NOMO-1 treated with DMSO at 0.1 percent for 48 hours (cell line): ENCODE results near the gene ZSCAN20.
"Not testable (repeated sequence)": the region's sequence is repeated elsewhere in the genome, so short reads cannot be mapped to it uniquely, and the experiment has no call there.

ENCODE experiments used
- DNase-seq: peaks from one replicate; lab custom pipeline; 2025; ENCODE audit not compliant: unreplicated experiment; lab: John Stamatoyannopoulos, UW

ZSCAN20 gene

GRCh38 chr1:33473900-33474299 is 1.5 kb downstream of the ZSCAN20 start:
- no peak for DNase-seq

GRCh38 chr1:33477451-33477850 is 5.0 kb downstream of the ZSCAN20 start:
- DNase-seq = no peak

DNA sequence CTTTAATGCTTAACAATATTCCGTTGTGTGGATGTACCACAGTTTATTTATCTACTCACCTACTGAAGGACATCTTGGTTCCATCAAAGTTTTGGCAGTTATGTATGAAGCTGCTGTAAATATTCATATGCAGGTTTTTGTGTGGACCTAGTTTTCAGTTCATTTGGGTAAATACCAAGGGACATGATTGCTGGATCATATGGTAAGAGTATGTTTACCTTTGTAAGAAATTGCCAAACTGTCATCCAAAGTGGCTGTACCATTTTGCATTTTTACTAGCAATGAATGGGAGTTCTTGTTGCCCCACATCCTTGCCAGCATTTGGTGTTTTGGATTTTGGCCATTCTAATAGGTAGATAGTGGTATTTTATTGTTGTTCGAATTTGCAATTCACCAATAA is 10.0 kb downstream of the ZSCAN20 start:
- DNase-seq = no peak

GRCh38 chr1:33488624-33489023 is 16.2 kb downstream of the ZSCAN20 start:
- no peak for DNase-seq

DNA sequence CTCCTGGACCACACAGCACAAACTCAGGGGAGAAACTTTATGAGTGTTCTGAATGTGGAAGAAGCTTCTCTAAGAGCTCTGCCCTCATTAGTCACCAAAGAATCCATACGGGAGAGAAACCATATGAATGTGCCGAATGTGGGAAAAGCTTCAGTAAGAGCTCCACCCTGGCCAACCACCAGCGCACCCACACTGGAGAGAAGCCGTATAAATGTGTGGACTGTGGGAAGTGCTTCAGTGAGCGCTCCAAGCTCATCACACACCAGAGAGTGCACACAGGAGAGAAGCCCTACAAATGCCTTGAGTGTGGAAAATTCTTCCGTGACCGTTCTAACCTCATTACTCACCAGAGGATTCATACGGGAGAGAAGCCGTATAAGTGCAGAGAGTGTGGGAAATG is 22.5 kb downstream of the ZSCAN20 start:
- no peak for DNase-seq

DNA sequence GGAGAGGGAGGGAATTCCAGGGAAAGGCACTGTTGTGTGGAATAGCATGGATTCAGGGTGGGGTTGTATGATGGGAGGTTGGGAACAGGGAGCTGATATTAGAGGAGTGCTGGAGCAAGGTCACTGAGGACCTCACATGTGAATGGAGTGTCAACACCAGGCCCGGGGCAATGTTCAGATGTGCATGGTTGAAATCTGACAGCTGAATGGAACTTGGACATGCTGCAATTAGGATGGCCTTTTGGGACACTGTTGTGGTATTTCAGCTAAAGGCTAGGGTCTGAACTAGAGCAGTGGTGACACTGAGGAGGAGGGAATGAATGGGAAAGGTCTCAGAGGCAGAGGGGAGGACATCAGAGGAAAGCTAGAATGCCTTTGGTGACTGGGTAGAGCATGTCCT is 25.0 kb downstream of the ZSCAN20 start:
- DNase-seq = no peak

- DNase-seq = no peak
Measured at GRCh38 chr1:33500547-33500946, 28.1 kb downstream of the ZSCAN20 start.

- peak; percentile 36 for DNase-seq
Measured at GRCh38 chr1:33501309-33501708, 28.9 kb downstream of the ZSCAN20 start.

DNA sequence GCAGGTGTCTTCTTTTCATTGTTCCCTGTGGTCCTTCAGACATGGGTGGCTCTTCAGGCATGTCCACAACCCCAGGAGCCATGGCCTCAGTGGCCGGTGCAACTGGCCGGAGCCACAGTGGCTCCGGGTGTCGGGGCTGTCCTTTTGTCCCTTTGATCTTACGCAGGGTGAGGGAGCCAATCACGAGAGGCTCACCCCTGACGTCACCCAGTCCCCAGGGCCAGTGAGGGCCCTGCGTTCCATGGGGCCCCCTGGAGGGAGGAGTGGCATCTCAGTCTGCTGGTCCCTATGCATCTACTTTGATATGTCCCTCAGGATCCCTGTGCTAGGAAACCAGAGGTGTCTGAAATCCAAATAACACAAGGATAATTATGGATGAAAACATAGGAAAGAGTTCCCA is 29.3 kb downstream of the ZSCAN20 start:
- no peak for DNase-seq

GRCh38 chr1:33502726-33503125 is 30.3 kb downstream of the ZSCAN20 start:
- no peak for DNase-seq

- DNase-seq = no peak
Measured at GRCh38 chr1:33503506-33503905, 31.1 kb downstream of the ZSCAN20 start.

DNA sequence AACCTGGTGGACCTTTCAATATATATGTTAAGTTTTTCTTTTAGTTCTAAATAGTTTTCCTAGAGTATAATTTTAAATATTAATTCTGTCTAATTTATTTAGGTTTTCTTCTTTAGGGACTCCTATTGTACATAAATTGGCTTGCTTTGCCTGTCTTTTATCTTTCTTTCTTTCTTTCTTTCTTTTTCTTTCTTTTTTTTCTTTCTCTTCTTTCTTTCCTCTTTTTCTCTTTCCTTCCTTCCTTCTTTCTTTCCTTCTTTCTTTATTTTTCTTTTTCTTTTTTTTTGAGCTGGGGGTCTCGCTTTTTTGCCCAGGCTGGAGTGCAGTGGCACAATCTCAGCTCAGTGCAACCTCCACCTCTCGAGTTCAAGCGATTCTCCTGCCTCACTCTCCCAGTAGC is 35.2 kb downstream of the ZSCAN20 start:
- no peak for DNase-seq

GRCh38 chr1:33508151-33508550 is 35.7 kb downstream of the ZSCAN20 start:
- DNase-seq = no peak

DNA sequence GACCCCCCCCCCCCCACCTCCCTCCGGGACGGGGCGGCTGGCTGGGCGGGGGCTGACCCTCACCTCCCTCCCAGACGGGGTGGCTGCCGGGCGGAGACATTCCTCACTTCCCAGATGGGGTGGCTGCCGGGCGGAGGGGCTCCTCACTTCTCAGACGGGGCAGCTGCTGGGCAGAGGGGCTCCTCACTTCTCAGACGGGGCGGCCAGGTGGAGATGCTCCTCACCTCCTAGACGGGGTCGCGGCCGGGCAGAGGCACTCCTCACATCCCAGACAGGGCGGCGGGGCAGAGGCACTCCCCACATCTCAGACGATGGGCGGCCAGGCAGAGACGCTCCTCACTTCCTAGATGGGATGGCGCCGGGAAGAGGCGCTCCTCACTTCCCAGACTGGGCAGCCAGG is 36.8 kb downstream of the ZSCAN20 start:
- not testable (repeated sequence) for DNase-seq

DNA sequence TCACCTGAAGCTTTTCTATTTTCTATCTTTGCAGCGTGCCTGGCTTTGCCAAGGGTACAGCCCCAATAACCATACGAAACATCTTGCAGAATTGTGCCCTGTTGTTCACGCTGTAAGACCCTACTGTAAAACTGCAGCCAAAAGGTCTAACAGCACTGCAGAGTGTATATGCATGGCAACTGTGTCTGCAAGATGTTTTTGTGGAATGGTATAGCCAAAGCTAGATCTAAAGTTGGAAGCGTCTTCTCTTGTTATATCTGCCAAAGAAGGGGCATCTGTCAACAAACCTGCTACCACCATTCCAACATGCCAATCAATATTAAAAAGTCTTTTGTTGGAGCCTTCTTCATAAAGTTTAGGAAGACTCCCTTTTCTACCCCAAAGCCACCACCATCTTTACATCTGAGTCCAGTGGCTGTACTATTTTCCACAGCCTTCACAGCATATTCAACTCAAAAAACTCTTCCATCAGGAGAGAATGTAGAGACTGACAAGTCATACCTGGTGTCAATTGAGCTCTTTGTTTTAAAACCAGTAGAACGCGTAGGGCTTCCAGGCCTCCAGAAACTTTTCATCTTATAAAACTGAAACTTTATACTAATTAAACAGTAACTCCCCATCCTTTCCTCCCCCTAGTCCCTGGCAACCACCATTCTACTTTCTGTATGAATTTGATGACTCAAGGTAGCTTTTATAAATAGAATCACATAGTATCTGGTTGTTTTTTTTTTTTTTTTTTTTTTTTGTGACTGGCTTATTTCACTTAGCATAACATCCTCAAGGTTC is 40.0 kb downstream of the ZSCAN20 start:
- DNase-seq = no peak

DNA sequence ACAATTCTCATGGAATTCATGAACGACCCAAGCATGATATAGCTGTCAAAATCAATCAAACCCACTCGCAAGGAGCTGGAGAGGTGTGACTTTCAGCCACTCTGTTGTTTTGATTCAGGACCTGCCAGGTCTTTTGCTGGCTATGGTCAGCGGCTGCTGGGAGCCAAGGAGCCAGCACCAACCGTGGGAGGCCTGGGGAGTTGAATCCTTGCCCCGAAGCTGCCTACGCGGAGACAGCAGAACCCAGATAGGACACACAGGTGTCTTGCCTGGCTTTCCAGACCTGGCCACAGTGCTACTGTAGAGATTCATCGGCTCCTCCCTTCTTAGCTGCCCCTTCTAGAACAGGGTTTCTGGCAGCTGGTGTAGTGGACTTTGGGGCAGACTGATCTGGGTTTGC is 42.7 kb downstream of the ZSCAN20 start:
- no peak for DNase-seq

- DNase-seq = no peak
Measured at GRCh38 chr1:33515607-33516006, 43.2 kb downstream of the ZSCAN20 start.

DNA sequence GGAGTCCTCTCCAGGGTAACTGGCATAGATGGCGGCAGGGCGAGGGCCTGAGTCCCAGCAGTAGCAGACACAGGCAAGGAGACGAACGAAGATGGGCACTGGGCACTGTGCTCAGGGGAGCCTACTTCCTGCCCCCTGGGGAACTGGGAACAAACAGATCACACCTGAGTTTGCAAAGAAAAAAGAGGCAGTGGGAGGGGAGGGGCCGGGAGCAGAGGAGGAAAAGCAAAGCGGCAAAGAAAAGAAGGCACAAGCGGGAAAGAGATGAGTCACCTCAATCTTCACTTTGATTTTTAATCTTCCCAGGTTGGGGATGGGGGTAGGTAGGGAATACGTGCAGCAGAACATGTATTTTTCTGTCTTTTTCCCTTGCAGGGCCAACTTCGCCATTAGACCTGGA is 44.0 kb downstream of the ZSCAN20 start:
- DNase-seq = no peak

GRCh38 chr1:33516891-33517567 is 44.6 kb downstream of the ZSCAN20 start:
- no peak for DNase-seq

DNA sequence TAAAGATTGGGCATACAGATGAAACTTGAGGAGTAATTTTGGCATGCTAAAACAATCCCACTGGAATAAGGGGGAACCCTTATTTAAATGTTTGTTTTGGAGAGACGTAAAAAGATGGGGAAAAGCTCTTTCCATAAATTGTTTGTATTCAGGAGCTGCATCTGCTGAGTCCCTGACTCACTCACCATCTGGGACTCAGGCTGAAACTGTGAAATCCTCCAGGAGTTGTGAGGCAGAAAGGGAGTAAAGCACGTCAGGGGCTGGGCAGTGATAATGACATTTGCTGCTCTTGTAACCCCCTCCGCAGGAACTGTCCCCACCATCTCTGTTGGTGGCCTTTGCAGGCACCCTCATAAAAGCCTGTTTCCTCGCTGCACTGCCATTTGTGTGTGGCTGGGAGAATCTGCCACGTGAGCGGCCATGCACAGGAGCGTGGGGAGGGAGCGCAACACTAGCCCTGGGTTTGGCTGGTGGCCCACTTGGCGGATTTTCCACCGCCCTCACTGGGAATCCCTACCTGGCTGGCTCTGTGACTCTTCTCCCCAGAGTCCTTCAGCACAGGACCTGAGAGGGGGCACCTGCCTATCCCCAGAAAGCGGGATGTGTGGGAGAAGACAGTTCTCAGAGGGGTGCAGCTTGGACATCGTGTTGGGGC is 45.3 kb downstream of the ZSCAN20 start:
- DNase-seq = no peak

GRCh38 chr1:33519240-33519884 is 46.9 kb downstream of the ZSCAN20 start:
- no peak for DNase-seq

DNA sequence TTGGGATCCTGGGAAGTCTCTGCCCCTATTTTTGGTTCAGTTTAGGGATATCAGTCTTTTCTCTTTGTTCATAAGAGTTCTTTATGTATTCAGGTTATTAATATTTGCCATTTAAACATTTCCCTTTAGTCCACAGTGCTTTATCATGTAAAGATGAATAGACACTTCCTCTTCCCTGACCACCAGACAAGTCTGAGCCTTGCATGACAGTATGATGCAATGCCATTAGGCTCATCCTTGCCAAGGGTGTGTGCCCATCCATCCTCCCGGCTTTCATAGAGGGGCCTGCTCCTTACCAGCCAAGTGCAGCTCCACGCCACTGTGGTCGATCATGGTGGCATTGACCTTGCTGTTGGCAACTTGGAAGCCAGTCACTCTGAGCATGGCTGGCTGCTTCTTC is 52.1 kb downstream of the ZSCAN20 start:
- DNase-seq = peak; percentile 79
